GM12873 (cell line): ENCODE data around the gene DPYSL4.

Experiments
- CTCF ChIP-seq: IDR thresholded peaks from 2 replicates; pipeline ENCODE4 v1.5.1; 2012; ENCODE audit warnings: low read depth, mild to moderate bottlenecking, moderate library complexity, low read length, control low read depth; ENCODE audit not compliant: insufficient read depth; ENCODE audit errors: missing control alignments

DPYSL4 gene

GRCh38 chr10:132168571-132169030 lies 18.1 kb upstream of the DPYSL4 start:
- TF ChIP-seq CTCF: no peak

- TF ChIP-seq CTCF: no peak
These were observed 17.6 kb upstream of the DPYSL4 start for GRCh38 chr10:132169031-132169765.

- no peak for TF ChIP-seq CTCF
These were observed 16.8 kb upstream of the DPYSL4 start for GRCh38 chr10:132169766-132170560.

GRCh38 chr10:132170561-132171361 lies 16.0 kb upstream of the DPYSL4 start:
- no peak for TF ChIP-seq CTCF

- TF ChIP-seq CTCF: no peak
These were observed 14.4 kb upstream of the DPYSL4 start for GRCh38 chr10:132172091-132173066.

GRCh38 chr10:132173185-132173584 lies 13.6 kb upstream of the DPYSL4 start:
- no peak for TF ChIP-seq CTCF
